GM23338 (cell line): ENCODE data around the gene PHKG2.

Experiments
- EZH2 ChIP-seq: fragments of 200-600 bp; sonication (generic); IDR thresholded peaks from one replicate; pipeline ENCODE4 v1.8.0; 2017; ENCODE audit warnings: antibody characterized with exemption, mild to moderate bottlenecking, low read depth; ENCODE audit not compliant: unreplicated experiment
- POLR2AphosphoS5 ChIP-seq: IDR thresholded peaks from 2 replicates; pipeline ENCODE4 v1.6.1; 2016; ENCODE audit warnings: antibody characterized with exemption, low read depth
- TF ChIP-seq, protein P1 (sequence below), 2 experiments: fragments of 200-600 bp in 1 of 2; sonication (generic) in 1 of 2; conservative IDR thresholded peaks; 2 replicates each; pipeline versions ENCODE4 v1.5.1 to v1.6.1; 2016 to 2017; ENCODE audit warnings: antibody characterized with exemption in 2 of 2, low read depth in 2 of 2, mild to moderate bottlenecking in 2 of 2, moderate library complexity in 1 of 2
- TF ChIP-seq, protein P2 (sequence below): IDR thresholded peaks from 2 replicates; pipeline ENCODE4 v1.6.1; 2016; ENCODE audit warnings: antibody characterized with exemption

- TF ChIP-seq, protein P1, sequence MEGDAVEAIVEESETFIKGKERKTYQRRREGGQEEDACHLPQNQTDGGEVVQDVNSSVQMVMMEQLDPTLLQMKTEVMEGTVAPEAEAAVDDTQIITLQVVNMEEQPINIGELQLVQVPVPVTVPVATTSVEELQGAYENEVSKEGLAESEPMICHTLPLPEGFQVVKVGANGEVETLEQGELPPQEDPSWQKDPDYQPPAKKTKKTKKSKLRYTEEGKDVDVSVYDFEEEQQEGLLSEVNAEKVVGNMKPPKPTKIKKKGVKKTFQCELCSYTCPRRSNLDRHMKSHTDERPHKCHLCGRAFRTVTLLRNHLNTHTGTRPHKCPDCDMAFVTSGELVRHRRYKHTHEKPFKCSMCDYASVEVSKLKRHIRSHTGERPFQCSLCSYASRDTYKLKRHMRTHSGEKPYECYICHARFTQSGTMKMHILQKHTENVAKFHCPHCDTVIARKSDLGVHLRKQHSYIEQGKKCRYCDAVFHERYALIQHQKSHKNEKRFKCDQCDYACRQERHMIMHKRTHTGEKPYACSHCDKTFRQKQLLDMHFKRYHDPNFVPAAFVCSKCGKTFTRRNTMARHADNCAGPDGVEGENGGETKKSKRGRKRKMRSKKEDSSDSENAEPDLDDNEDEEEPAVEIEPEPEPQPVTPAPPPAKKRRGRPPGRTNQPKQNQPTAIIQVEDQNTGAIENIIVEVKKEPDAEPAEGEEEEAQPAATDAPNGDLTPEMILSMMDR (conservative IDR thresholded peaks at IDR 0.05; ENCODE audit: low read depth in 2 of 2), result no peak
- TF ChIP-seq, protein P2, sequence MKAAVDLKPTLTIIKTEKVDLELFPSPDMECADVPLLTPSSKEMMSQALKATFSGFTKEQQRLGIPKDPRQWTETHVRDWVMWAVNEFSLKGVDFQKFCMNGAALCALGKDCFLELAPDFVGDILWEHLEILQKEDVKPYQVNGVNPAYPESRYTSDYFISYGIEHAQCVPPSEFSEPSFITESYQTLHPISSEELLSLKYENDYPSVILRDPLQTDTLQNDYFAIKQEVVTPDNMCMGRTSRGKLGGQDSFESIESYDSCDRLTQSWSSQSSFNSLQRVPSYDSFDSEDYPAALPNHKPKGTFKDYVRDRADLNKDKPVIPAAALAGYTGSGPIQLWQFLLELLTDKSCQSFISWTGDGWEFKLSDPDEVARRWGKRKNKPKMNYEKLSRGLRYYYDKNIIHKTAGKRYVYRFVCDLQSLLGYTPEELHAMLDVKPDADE, result no peak
- TF ChIP-seq EZH2 (no peak), POLR2AphosphoS5 (no peak)
Observed at GRCh38 chr16:30711712-30712111, 36.5 kb upstream of the PHKG2 start.
